Activated naive CD4-positive, alpha-beta T cell treated with anti-CD3 and anti-CD28 coated beads, Interleukin-2, amount 10 ng/mL, durations not matched to agents 5 hours and 36 hours (primary cell): ENCODE results near the gene GJA8. TPM values are rescaled to one million over a fixed set of nuclear protein-coding genes. Genes with fewer than 3 reads are reported as not detected.

Source experiments
- total RNA-seq, 2 experiments: library from RNA; stranded (reverse); gene quantifications; one replicate each; pipeline ENCODE4 v1.2.3, GENCODE V29; 2021

The GJA8 gene
- total RNA-seq = not detected

GRCh38 chr1:147902253-147902845 is at the start of gene GJA8:
GJA8 (plus strand) TSS chr1:147902795; CDS start chr1:147907956, 5,161 bp downstream.

GRCh38 chr1:147928236-147929132 is 25.9 kb downstream of the GJA8 start, which contains the start of gene GPR89B:
GPR89B (plus strand) TSS chr1:147928420; CDS start chr1:147928537, 117 bp downstream.

Other genes starting within 250 kb of the GJA8 start
- 10 to 100 TPM; 16.0 to 19.2 TPM for gene ACP6, start 232.3 kb upstream of the GJA8 start, total RNA-seq
- not detected for gene GJA5, start 142.2 kb upstream of the GJA8 start, total RNA-seq
- 10 to 100 TPM; 23.3 to 23.9 TPM for gene GPR89B, start 25.6 kb downstream of the GJA8 start, total RNA-seq
- gene NBPF11, start 249.5 kb downstream of the GJA8 start, total RNA-seq = 10 to 100 TPM; 13.0 to 13.4 TPM